GM18517 (cell line): Measurements from ENCODE around the gene LRRC8D.
"Not testable (repeated sequence)": the region's sequence is repeated elsewhere in the genome, so short reads cannot be mapped to it uniquely, and the experiment has no call there.

Experiments
- ATAC-seq: cut with Tn5 transposase; IDR thresholded peaks from one replicate; pipeline ENCODE4 v1.9.1; 2021; ENCODE audit warnings: mild to moderate bottlenecking, moderate library complexity; ENCODE audit not compliant: unreplicated experiment

The LRRC8D gene

GRCh38 chr1:89820422-89821321 lies at the start of gene LRRC8D:
TSS of gene LRRC8D (plus strand) at chr1:89821032. CDS start at chr1:89933069, 112,037 bp downstream.
- ATAC-seq, result peak; percentile 75

GRCh38 chr1:89771991-89772560 lies 48.8 kb upstream of the LRRC8D start:
- no peak for ATAC-seq

GRCh38 chr1:89776104-89776503 lies 44.7 kb upstream of the LRRC8D start:
- ATAC-seq, result not testable (repeated sequence)

GRCh38 chr1:89777271-89777670 lies 43.6 kb upstream of the LRRC8D start:
- not testable (repeated sequence) for ATAC-seq

GRCh38 chr1:89779151-89779940 lies 41.5 kb upstream of the LRRC8D start:
- ATAC-seq, result no peak

GRCh38 chr1:89780721-89781120 lies 40.1 kb upstream of the LRRC8D start:
- ATAC-seq, result no peak

GRCh38 chr1:89781494-89782126 lies 39.2 kb upstream of the LRRC8D start:
- peak; percentile 77 for ATAC-seq

- ATAC-seq, result no peak
These were observed 34.1 kb upstream of the LRRC8D start for GRCh38 chr1:89786628-89787214.

- no peak for ATAC-seq
These were observed 30.2 kb upstream of the LRRC8D start for GRCh38 chr1:89790592-89790991.

GRCh38 chr1:89791064-89791726 lies 29.6 kb upstream of the LRRC8D start:
- no peak for ATAC-seq

- ATAC-seq, result no peak
These were observed 26.4 kb upstream of the LRRC8D start for GRCh38 chr1:89794406-89794805.

- not testable (repeated sequence) for ATAC-seq
These were observed 25.3 kb upstream of the LRRC8D start for GRCh38 chr1:89795571-89795970.

- ATAC-seq, result not testable (repeated sequence)
These were observed 23.0 kb upstream of the LRRC8D start for GRCh38 chr1:89797876-89798275.

- no peak for ATAC-seq
These were observed 21.3 kb upstream of the LRRC8D start for GRCh38 chr1:89799495-89799894.

GRCh38 chr1:89800022-89800655 lies 20.7 kb upstream of the LRRC8D start:
- no peak for ATAC-seq

GRCh38 chr1:89800718-89801117 lies 20.1 kb upstream of the LRRC8D start:
- ATAC-seq, result no peak

GRCh38 chr1:89802051-89802450 lies 18.8 kb upstream of the LRRC8D start:
- ATAC-seq, result no peak

GRCh38 chr1:89802841-89803240 lies 18.0 kb upstream of the LRRC8D start:
- ATAC-seq, result no peak

GRCh38 chr1:89804642-89805237 lies 16.1 kb upstream of the LRRC8D start:
- peak; percentile 82 for ATAC-seq
